Measurements from ENCODE around the gene CTSE.
A peak's percentile ranks its signal among the peaks of the same experiment; 100 is the strongest.

Gene CTSE

DNA sequence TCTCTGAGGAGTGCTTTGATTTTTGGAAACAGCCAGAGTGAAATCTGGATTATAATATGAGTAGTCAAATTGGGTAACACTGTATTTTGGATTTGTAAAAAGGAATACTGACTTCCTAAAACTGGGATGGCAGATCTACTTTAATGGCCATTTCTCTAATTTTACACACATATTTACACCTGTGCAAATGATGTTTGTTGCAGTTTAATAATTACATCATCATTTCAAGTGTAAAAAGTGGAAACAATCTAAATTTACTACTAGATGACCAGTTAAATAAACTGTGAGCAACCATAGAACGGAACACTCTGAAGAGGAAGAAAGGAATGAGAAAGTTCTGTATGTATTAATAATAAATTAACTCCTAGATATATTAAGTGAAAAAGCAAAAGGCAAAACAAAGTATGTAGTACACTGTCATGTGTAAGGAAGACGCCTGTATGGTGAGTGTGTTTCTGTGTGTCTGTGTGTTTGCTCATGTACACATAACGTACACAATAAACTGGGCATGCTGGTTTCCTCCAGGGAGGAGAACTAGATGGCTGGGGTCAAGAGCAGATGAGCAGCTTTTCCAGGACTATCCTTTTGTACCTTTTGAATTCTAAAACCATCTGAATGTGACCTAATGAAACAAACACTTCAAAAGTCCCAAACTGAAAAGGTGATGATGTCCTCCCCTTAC is 26.4 kb upstream of the CTSE start:
- FAIRE-seq, result no peak

DNA sequence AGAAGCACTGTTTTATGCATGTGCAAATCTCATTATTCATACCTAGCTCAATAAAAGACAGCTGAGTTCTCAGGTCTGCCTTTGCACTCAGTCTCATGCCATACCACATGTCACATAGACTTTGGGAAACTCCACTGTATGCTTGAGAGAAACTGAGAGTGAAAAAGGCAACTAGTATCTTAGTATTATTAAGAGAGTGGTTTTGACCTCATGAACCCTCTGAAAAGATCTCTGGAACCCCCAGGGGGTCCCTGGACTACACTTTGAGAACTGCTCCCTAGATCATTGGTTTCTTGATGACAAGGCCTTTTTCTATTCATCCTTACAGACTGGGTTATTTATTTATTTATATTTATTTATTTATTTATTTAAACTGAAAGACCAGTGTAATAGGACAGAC is 25.6 kb upstream of the CTSE start:
- no peak for FAIRE-seq

DNA sequence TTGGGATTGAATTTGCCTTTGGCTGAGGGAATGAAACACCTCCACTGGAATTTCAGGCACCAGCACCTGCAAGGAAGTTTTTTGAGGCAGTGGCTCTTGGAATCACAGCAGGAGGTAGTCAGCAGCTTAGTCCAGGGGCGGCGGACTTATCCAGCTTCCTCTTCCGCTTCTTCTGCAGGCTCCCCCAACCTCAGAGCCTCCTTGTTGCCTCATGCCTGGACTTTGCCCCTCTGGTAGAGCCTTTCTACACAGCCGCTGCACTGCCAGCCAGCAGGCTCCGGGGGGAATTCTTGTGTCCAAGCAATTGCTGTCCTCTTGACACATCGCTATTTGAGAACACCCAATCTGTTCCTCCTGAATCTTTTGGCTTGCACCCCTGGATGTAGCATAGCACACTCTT is 24.9 kb upstream of the CTSE start:
- no peak for FAIRE-seq

DNA sequence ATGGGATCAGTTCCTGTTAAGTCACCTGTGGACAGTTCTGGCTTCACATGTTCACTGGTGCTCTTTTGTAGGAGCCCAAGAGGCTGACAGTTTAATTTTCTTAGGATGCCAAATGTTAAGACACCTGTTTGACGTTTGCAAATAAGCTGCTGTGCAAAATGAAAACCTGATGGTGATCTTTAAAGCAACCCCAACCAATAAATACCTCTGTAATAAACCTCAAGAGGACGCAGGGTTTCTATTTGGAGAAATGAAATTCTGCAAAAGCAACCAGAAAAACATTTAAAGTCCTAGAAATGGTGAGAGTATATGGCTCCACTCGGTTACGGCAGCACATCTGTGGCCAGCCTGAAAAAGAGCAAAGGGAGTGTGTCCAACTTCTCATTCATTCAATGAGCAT is 23.6 kb upstream of the CTSE start:
- no peak for FAIRE-seq

DNA sequence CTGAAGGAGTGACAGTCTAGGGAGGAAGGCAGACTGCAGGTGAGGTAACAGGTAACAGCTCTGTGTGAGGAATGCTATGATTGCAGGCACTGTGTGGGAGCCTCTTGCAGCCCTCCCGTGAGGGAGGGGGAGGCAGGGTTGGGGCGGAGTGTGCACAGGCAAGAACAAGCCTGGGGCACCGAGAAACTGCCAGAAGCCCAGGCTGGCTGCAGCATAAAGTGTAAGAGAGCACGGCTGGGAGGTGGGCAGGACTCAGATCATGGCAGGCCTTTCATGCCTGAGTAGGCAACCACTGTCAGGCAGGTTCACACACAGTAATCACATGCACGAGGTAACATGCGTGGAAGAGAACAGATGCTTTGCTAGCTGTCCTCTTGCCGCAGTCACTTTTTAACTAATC is 17.9 kb upstream of the CTSE start:
- no peak for FAIRE-seq

DNA sequence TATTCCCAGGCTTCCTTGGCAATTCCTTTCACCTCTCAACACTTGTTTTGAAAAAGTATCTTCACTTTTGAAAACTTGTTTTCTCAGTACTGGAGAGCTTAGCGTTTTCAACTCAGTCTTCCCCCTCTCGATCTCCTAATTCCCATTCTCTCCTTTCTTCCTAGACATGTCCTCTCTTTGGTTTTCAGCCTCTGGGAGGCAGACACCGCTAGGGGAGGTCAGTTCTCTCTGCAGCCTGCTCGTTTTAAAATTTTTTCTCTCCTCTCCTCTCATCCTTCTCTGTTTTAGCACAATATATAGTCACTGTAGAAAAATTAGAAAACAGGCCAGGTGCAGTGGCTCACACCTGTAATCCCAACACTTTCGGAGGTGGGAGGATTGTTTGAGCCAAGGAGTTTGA is 16.6 kb upstream of the CTSE start:
- FAIRE-seq, result no peak

DNA sequence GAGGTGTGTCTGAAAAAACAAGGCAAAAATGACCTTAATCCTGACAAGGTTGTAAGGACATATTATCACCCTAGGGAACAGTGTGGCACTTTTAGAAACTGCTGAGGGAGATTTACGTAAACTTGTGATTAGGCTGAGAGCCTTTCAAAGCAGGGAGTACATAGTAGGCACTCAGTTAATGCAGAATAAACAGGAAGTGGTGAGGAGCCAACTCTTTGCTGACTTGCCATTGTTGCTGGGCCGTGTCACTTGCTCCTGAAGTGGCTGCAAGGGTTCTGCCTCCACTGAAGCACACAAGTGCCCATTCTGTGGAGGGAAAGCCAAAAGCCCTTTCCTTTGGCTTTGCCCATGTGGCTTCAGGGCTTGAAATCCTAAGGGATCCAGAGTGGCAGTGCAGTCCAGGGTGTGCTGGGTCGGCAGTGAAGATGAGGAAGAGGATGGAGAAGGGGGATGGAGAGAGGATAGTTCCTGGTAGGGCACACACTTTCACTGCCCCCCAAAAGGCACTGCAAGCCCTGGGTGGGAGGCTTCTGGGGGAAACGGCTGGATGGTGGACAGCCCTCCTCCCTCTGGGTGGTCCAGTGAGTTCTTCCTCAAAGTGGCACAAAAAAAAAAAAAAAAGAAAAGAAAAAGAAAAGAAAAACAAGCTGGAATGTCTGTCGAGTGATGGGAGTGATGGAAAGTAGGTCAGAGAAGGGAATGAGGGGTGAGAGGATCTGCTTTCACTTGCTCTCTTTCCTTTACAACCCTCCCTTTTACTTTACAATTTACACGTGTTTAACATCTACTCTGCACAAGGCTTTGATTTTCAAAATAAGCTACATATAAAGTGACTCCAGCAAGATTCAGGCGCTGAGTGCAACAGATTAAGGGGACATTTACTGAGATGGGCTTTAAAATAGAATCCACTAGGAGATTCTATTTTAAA is 15.6 kb upstream of the CTSE start:
- FAIRE-seq, result no peak

DNA sequence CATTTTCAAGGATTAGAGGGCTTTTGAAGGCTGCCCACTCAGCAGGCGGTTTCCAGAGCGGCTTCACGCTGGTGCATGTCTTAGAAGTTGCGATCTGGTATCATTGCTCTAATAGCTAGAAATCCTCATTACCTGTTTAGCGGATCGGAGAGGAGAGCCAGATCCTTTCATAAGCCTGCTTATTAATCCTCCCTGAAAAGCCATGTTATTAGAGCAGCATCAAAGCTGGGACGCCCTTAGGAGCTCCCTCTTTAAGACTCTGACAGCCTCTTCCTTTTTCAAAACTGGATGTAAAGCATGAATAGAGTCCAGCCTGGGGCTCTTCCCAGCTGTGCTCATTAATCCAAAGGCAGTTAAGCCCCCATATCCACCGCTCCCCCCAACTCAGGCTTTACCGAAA is 13.9 kb upstream of the CTSE start:
- FAIRE-seq, result no peak

DNA sequence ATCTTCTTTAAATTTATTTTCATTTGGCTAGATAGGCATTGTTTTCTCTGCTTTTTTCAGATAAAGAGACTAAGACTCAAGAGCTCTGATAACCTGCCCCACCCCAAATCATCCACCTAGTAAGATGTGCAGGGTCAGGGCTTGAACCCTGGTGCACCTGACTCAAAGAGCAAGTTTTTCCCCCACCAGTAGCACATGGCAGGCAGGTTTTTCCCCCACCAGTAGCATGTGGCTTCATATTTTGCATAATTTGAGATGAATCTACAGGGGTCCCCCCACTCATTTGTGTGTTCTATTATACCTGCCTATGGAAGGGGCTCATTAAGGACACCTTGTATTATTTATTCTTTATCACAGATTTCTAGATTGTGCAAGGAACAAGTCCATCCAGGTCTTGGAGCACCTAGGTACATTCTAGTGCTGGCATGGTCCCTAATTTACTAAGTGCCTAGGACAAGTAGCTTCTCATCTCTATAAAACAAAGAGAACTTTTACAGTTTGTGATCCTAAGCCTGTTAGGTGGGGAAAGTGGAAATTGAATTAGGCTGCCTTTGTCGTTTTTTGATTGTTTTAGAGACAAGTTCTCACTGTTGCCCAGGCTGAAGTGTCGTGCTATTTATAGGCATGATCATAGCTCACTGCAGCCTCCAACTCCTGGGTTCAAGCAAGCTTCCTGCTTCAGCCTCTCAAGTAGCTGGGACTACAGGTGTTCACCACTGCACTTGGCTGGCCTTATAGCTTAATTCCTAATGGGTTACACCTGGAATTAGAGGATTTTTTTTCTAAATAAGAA is 13.2 kb upstream of the CTSE start:
- no peak for FAIRE-seq

DNA sequence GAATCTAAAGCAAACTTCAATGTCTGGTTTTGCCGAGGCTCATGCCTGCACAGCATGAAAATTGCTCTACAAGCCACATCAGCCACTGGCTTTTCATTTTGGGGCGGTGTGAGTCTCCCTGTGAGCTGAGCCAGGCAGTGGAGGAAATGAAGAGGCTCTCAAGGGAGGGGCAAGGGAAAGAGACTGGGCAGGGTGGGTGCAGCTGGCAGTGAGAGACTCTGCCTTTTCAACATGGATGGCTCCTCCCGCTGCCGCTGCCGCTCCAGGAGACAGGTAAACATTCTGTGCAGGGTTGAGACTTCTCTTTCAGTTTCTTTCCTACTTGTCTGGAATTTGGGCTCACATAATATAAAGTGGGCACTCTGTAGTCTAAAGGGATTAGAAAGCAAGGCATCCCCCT is 11.3 kb upstream of the CTSE start:
- FAIRE-seq, result no peak

DNA sequence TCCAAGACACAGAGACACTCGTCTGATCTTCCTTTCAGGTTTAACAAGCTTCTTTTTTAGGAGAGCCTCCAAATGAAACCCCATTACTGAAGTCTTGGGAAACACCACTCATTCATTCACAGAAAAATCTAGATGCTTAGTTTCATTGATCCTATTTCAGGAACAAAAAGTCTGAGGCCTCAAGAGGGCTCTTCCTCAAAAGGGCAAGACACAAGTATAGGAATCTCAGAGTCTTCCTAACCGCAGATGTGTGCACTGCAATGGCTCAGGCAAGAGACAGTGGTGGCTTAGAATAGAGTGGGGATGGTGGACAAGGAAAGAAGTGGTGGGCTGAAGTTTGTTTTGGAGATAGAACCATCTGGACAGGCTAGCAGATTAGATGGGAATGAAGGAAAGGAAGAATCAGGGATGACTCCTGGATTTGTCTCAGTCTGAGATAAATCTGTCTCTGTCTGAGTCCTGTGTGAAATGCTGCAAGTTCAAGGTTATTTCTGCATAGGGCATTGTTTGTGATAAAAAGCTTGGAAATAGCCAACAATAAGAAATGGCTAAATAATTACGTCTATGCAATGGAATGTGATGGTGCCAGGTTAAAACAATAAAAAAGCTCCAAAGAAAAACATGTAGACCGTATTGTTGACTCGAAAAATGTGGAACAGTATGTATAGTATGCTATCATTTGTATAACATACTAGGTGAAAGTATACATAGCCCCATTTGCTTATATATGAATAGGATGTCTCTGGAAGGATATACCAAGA is 8.9 kb upstream of the CTSE start:
- no peak for FAIRE-seq

DNA sequence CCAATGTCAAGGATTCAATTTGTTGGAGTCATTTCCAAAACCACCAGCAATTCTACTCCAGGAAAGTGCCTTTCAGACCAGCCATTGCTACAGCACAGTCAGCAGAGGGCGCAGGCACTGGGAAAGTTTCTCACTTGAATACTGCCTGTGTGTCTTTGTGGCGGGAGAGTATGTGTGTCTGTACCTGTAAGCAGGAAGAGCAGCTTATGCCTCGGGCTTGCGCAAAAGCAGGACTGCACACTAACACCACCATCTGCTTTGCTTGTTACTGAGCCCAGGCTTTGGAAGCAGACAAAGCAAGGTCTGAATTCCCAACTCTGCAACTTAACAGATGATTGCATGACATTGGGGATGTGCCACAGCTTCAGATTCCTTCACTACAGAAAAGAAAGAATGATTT is 7.0 kb upstream of the CTSE start:
- peak; percentile 47 for FAIRE-seq

DNA sequence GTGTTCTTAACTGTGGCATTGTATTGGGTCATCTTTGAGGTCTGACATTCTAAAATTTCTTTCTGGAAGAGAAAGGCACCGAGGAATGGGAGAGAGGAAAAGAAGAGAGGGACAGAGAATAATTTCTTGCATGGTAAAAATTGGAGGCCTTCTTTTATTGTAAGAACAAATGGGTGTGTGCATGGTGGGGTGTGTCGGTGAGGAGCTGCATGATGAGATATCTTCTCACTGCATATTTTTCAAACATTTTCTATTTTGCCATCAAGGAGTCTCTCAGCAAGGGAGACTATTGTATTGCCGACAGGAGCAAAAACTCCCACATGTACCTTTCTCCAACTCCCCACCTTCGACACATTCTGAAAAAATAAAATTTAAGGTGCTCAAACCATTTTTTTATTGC is 6.5 kb upstream of the CTSE start:
- no peak for FAIRE-seq

DNA sequence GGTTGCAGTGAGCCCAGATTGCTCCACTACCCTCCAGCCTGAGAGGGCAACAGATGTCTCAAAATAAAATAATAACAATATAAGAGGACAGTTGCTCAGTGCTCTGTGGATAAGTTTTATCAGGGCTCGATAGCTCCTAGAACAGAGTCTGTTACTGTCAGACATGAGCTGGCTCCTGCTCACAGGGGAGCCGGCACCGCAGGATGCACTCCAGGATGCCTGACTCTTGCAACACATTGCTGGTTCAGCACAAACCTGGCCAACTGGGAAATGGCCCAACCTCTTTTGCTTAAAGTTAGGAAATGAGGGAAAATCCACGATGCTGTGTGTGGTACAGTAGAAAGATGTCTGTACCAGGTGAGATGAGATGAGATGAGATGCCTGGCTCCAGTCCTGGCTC is 5.8 kb upstream of the CTSE start:
- no peak for FAIRE-seq

DNA sequence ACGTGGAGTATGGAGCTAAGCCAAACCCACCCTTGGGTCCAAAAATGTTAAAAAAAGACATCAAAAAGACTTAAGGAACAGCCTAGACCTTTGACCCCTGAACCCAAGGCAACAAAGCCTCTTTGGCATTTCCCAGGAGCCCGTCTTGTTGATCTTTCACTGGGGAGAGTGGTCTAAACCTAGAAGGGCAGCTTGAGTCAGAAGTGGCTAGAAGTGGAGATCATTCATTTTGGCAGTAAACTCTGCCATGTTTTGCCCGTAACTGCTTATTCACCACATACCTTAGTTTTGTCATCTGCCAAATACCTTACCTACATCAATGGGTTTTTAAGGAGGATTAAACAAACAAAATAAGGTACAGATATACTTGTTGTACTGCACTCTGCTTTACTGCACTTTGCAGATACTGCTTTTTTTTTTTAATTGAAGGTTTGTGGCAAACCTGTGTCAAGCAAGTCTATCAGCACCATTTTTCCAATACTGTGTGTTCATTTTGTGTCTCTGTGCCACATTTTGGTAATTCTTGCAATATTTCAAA is 1.7 kb upstream of the CTSE start:
- no peak for FAIRE-seq

DNA sequence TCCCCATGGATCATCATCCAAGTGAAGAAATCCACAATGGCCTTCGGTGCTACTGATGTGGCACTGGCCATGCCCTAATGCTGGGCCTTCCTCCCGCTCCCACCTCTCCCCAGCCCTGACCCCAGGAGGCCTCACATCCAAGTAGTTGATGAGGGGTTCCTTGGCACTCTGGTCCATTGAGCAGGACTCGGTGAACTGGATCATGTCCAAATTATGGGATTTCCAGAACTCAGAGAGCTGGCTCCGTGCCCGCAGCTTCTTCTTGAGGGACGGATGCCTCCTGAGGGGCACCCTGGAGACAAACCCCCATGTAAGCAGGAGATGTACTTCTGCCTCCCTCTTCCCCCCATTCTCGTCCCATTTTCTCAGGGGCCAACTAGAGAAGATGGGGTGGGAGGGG is 929 bp downstream of the CTSE start:
- no peak for FAIRE-seq

DNA sequence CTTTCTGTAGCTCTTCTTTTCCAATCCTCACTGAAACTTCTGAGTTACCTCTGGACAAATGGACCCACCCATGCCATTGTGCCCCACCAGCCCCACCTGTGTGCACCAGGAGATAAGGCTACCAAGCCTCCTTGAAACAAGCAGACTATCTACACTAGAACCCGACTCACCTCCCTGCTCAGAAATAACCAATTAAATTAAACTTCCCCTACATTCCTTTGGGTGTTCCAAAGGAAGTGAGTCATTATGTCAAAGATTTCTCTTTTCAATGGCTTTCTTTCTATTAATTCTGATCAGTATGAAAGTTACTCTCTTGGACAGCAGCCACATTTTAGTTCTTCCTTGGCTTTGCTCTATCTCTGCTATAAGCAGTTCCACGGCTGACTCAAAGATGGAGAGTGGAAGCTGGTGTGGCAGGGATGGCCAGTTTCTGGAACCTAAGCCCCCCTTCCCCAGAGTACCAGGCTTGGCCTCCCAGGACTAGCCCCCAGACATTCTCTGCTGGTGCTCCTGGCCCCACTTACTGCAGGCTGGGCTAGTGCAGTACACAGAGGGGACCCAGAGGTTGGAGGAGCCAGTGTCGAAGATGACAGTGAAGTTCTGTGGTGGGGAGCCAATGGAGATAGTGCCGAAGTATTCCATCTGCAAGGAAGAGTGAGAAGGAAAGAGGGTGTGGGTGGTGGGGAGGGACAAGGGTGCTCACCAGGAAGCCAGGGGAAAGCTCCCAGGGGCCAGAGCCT is 1.9 kb downstream of the CTSE start:
- FAIRE-seq, result no peak

DNA sequence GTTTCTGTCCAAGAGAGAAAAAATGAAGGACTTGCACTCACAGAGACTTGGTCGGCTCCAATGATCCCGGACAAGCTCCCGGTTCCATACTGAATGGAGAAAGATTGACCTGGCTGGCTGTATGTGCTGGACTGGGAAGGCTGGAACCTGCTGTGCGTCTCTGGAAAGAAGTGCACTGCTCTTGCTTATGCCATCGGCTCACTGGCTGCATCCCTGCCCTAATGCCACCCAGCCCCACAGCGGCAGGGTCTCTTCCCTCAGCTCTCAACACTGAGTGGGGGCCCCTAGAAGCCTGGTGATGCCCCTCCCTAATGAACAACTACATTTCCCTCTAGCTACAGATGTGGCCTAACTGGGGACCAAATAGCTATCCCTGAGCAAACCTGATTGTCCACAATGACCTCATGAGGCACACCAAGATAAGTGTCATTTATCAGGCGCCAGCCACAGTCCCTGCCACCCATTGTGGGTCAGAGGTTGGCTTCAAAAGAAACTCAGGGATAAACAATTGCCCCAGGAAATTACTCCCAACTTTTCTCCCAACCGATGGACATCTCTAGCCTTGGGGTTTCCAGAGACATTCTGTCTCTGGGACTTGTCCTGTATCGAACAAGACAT is 2.6 kb downstream of the CTSE start:
- no peak for FAIRE-seq

DNA sequence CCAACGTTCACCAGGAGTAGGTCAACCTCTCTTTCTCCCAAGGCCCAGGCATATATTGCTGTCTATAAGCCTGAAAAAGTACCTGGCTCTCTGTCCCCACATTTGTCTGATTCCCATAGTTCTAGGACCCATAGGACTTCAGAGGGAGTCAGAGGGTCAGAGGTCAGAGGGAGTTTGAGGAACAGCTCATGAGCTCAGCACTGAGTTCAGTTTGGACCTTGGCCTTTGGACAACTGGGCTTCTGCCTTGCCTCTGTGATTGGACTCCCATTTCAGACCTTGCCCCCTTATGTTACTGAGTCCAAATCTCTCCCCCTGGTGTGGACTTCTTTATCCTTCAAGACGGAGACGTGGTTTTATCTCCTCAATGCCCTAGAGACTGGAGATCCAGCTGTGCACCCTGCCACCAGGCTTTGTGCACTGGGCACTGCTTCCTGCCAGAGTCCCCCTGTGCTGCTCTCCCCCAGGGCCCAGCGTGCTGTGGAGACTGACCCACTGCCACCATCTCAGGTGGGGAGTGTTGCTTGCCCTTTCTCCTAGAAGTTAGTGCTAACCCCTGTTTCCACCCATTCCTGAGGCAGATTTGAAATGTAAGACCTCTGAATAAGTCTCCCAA is 3.2 kb downstream of the CTSE start:
- FAIRE-seq, result no peak

DNA sequence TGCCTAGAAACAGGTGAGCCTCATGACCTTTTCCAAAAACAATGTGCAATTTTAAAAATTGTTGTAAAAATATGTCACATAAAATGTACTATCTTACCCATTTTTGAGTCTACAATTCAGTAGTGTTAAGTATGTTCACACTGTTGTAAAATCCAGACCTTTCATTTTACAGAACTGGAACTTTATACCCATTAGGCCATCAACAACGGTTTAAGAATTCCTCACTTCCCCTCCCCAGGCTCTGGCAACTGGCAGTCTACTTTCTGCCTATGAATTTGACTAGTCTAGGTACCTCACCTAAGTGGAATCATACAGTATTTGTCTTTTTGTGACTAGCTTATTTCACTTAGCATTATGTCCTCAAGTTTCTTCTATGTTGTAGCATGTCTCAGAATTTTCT is 8.6 kb downstream of the CTSE start:
- FAIRE-seq, result no peak

DNA sequence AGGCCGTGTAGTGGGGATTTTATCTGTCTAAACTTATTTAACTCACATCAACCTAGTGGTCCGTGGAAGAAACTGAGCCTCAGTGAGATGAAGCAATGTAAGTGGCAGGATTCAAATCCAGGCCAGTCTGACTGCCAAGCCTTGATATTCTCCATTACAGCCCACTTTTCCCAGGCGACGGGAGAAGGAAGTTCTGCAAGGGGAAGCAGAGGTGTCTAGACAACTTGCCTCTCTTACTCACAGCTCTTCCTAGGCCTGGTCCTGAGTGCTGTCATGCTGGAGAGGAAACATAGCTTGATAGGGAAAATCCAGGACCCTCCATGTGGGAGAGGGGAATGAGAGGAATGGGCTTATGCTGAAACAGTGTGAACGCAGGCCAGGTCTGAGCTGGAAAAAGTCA is 9.1 kb downstream of the CTSE start:
- no peak for FAIRE-seq
